C4-2B (cell line): ENCODE measurements around the gene FAM120B.

Experiments used
- CTCF ChIP-seq: fragments of 450-650 bp; conservative IDR thresholded peaks from 2 replicates; pipeline ENCODE4 v1.5.1; 2017; ENCODE audit warnings: mild to moderate bottlenecking
- ZFX ChIP-seq: fragments of 450-650 bp; IDR thresholded peaks from 2 replicates; pipeline ENCODE4 v1.6.1; 2017

GRCh38 chr6:170402318-170403040 lies 95.9 kb downstream of the FAM120B start:
- TF ChIP-seq CTCF = no peak
- TF ChIP-seq ZFX = no peak
